ENCODE data around the gene TPTE. TPM values are rescaled to one million over a fixed set of nuclear protein-coding genes. Genes with fewer than 3 reads are reported as not detected.
A peak's percentile ranks its signal among the peaks of the same experiment; 100 is the strongest.

The TPTE gene
- not detected in 2 replicates for total RNA-seq

DNA sequence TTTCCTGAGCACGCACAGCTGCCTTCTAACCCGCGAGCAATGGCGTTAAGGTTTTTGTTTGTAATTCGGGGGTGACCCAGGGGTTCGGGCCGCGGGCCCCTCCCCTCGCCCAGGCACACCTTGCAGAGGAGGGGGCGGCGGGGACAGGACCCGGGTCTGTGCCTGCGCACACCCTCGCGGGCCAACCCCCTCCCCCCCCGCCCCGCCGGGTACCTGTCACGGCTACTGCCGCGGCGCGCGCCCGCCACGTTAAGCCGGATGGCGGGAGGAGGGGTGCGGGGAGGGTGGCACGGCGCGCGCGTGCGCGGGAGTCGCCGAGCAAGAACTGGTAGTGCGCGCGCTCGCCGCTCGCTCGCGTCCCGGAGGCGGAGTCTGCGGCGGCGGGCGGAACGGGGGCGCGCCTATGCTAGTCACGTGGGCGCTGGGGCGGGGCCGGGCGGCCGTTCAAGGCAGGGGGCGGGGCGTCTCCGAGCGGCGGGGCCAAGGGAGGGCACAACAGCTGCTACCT, at the start of gene TPTE:
Gene TPTE, plus strand, starts transcription at position 493 of the 508 bp plus-strand sequence. CDS start 17,141 bp downstream, outside the sequence.

Small RNA genes within 50 kb of the gene (small RNA-seq; reads per million reads assigned to genes)
- gene CYCSP41 = 0.42 reads per million, percentile 6 among the genes with 10 or more reads in this experiment
